DMS53 treated with DMSO at 0.1 percent for 48 hours (cell line): ENCODE measurements around the gene NOX3.

Experiments used
- DNase-seq: peaks from one replicate; lab custom pipeline; 2025; ENCODE audit not compliant: unreplicated experiment; lab: John Stamatoyannopoulos, UW

Gene NOX3

DNA sequence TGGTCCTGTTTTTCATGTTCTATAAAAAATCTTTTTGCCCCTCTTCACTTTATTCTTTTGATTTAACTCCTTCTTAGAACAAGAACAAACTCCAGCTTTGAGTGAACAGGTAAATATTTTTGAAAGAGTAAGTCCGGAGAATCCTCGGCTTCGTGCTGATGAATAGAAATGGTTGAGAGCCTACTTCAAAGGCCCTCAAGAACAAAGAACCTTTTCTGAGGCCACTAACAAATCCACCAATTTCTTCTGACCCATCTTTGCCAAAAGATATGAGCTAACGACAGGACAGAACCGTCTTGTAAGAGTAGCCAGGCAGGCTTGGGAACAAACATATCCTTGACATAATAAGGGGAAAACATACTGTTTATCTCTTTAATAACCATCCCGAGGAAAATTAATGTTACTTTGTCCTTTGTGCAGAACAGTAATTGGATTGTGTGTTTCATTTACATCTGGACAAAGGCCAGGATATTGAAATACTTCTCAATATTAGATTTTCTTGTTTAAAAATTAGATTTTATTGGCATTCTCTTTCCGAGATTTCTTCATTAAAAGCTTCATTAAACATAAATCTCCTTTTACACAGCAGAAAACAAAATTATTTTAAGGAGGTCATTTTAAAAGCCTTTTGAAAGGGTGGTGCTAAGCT, 52.9 kb downstream of the NOX3 start:
- no peak for DNase-seq

DNA sequence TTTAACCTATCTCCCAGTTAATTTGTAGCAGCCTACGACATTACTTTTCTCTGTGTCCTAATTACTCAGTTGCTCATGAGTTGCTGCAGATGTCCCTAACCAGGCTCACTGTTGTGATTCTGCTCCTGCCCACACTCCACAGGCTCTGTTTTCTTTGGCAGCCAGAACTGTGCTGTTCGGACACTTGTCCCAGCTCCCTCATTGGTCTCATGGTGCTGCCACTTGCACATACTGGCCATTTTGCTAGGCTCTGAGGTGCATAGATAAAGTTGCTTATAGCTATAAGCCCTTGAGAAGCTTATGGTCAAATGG, 55.0 kb downstream of the NOX3 start:
- DNase-seq, result no peak

DNA sequence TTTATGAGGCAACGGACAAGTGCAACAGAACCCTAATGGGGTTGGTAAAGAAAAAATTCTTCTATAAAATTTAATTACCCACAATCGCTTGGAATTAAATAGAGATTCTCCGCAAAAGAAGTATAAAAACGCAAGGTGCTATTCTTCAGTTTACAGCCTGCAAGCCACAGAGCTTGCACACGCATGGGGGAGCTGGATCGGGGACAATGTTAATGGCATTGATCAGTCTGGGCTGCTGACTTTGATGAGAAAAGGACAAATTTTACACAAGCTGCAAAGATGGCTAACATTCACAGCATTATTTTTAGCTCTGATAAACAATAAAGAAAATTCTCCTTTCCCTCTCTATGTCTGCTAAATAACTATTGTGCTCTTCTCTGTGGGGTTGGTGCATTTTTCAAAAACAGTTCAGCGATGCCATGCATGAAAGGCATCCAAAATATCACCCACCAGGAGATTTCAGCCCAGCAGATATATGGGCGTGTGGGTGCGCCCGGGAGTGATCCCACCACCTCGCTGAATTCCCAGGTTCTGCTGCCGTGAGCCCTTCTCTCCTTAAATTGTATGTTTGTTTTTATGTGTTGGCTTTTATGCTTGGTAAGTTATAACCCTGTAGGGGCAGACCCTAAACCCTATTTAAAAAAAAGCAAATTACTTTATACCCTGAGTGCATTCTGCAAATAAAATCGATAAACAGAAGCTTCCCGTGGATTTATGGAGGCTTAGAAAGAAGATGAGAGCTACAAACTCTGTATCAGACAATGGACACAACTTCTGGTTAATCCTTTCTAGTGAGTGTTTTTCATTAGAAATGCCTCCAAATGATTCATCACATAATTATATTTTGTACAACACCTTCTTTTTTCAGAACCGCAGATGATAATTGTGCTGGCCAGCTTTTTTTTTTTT, 55.6 kb downstream of the NOX3 start:
- no peak for DNase-seq

DNA sequence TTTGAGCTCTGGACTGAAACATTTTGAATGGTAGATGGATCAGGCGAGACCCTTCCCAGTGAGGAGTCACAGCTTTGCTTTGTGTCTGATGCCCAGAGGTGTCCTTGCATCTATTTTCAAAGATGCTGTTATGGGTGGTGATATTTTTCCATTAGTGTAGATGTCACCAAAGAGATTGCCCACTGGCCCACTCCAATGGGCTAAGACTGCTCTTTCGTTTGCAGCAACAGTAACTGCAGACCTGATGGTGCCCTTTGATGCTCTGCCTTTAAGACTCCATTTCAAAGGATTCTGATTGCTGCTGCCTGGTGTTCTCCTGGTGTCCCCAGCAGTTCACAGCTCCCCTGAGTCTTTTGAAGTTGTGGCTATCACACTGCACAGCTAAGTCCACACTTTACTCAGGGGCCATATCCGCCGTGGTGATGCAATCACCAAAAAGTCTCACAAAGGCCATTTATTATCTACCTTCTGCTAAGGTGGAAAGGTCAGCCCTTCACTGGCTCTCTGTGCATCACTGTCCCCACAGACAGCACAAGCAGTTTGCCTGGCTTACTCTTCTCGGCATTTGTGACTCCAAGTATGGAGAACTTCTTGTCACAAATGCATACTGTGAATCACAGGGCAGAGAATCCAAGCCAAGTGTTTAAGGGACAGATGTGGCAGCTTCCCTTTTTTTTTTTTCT, 56.4 kb downstream of the NOX3 start:
- DNase-seq, result no peak

DNA sequence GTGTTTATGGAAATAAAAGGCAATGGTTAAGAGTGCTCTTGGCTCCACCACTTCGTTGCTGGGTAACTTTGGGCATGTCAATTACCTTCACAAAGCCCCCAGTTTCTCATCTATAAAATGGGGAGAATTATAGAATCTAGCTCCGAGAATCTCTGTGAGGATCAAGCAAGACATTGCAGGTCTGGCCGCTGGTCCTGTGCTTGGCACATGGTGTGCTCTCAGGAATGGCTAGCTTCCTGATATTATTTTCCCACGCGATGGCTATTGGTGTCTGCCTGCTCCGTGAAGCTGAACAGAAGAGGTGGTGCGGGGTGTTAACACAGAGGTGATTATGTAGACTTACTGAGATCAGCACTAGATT, 57.0 kb downstream of the NOX3 start:
- no peak for DNase-seq

DNA sequence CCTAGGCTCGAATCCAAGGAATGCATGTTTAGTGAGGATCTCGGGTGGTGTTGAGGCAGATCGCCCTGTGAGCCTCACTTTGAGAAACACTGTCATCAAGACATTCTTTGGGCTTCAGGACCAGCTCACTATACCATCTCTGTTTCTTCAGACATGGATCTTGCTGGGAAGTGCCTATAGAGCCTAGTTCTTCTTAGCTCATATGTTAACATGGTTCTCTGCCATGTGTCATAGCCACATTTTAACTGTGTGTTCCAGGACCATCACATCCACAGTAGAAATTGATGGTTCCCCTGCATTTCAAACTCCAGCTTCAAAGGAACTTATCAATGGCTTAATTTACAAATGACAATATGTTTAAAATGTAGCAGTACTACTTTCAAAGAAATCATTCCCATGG, 57.4 kb downstream of the NOX3 start:
- no peak for DNase-seq

DNA sequence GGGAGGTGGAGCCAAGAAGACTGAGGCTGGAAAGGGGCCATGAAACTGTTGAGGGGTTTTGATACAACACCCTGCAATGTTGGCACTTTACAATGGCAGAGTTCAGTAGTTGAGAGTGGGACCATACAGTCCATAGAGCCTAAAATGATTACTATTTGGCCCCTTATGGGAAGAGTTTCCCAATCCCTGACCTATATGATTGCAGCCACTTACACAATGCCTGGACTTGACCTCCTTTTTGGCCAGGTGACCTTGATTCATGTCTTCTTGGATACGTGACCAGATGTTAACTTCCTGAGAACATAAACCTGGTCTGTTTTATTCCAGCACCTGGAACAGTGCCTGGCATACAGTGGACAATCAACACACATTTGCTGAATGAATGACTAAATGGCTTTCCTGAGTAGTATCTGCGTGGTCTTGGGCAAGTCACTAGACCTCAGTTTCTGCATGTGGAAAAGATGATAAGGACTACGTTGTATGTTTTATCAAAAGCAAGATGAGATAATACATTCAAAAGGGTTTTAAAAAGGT, 58.4 kb downstream of the NOX3 start:
- no peak for DNase-seq

DNA sequence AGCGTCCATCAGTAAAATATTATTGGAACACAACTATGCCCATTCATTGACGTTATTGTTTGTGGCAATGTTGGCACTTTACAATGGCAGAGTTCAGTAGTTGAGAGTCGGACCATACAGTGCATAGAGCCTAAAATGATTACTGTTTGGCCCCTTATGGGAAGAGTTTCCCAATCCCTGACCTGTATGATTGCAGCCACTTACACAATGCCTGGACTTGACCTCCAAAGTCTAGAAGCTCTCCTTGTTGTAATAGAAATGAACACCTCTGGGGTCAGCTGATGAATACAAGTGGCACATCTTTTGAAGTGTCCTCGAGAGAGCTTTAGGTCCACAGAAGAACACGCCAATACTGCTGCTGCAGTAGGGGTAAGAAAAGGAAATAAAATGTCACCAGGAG, 59.0 kb downstream of the NOX3 start:
- DNase-seq, result no peak

DNA sequence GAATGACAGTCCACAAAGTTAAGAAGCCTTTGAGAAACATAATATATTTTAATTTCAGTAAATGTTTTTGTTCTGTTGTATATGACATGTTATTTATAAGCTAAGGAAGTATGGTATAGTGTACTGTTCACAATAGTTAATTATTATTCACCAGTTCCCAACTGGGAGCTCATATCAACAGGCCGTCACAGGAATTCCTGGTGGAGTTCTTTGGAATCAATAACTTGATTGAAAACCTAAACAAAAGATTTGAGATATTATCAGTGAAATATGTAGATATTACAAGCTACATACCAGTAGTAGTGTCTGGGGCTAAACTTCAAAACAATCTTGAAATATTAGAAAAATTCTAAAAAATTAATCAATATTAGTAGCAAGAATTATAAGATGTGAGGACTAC, 60.3 kb downstream of the NOX3 start:
- DNase-seq, result no peak

DNA sequence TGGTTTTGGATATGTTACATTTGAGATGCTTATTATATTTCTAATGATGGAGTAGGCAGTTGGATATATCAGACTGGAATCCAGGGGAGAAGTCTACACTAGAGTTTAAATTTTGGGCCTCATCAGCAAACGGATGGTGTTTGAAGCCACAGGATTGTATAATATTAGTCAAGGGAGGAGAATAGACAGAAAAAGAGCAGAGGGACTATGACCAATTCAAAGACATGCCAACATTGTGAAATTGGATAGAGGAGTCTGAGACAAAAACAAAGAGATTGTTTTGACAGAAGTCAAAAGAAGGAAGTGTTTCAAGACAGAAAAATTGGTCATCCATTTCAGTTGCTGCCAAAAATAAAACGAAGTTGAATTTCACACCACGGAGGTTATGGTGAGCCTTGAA, 66.5 kb downstream of the NOX3 start:
- DNase-seq, result no peak

DNA sequence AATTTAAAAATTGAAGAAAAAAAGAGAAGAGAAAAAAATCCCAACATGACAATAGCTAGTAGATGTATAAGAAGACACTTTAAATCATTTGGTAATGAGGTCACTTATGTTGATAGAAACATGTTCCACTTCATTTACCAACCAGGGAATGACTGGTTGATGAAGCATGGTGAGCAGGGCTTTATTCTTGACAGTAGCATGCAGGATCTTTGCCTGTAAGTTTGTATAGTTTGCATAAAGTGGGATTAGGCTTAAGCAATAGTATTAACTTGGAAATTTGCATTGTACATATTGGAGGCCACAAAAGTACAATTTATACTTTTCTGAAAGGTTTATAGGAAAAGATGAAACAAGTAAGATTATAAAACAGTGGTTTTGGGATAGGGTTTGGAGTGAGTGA, 67.0 kb downstream of the NOX3 start:
- DNase-seq, result no peak

DNA sequence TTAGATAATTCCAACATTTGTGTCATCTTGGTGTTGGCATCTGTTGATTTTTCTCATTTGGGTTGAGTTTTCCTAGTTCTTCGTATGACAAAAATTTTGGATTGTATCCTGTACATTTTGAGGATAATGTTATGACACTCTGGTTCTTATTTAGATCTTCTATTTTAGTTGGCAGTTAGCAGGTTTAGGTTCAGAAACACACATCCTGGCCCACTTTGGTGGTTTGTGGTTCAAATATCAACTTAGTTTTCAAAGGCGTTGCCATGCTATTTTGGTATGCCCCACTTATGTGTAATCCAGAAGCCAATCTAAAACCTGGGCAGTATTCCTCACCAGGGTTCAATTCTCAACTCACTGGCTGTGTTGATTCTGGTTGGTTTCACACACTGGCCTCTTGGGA, 68.2 kb downstream of the NOX3 start:
- DNase-seq, result no peak

DNA sequence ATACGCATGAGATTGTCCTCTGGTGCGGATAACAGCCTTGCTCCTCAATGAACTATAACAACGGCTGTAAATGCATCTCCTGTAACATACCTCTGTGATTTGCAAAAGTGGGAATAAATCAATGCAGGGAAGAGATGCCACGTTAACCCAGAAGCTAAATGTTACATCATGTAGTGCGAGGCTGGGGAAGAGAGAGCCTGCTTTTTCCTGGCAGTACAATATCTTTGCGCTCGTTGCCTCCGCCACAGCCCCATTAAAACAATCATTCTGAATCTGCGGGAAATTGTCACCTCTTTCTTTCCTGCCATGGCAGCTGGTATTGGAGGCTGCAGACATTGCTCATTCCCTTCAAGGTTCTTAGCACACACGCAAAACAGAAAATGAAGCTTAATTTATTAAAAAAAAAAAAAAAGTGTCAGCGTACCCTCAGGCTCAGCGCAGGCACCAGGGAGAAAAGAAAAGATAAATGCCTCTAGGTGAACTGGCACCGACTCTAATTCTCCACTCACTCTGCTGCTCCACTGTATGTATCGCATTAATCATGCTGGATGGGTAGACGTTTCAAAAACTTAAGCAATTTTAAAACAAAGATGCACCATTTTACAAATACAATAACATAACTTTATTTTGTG, 71.2 kb downstream of the NOX3 start:
- DNase-seq, result no peak

DNA sequence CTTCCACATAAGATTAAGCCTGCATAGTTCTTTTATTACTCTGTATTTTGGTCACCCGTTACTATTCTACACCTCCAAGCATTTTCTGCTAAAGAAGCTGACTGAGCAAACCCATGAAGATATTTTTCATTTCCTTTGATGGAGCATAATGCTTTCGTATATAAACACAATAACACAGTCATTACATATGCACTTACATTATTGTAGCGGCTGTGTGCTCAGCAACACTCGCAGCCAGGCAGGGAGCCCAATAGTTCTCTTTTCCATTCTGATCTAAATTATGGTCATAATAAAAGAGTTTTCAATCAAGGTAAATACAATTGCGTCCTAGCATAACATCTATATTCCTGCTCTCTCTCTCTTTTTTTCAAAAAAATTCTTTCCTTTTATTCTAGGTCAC, 71.7 kb downstream of the NOX3 start:
- no peak for DNase-seq

DNA sequence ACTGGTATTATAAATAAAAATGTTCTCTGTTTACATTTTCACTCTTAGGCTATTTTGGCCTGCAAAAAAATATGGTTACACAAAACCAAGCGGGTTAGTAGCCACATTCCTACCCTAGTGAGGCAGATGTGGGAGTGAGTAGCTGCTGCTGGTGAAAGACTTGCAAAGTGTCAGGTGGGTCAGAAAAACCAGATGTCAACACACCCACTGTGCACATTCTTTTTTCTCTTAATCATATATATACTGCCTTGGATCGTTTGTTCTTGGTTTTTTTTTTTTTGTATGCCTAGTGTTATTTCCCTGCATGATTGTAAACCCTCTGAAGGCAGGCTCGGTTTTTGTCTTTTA, 73.3 kb downstream of the NOX3 start:
- DNase-seq, result no peak

DNA sequence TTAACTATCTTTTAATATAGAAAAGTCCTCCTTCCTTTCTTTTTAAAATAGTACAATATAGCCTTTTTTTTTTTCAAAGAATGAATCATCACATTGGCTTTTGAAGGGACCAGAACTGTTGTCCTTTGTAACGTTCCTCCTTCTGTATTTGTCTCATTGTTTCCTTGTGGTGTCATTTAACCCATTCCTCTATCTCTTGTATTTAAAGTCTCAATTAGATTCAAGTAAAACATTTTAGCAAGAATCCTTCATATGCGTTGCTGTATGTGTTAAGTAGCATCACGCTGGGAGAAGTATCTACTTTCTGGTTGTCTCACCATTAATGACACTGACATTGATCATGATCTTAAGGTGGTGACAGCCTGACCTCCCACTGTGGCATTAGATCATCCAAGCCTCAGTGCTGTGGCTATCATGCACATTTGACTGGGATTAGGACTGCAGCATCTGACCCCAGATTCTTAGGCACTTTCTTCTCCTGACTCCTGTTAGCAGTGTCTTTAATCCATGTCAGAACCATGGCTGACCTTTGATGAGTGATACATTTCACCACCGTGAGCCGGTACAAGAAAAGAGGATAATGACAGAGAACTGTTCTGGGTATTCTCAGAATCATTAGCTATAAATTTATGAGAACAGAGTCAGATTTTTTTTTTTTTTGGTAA, 73.8 kb downstream of the NOX3 start:
- DNase-seq, result no peak

DNA sequence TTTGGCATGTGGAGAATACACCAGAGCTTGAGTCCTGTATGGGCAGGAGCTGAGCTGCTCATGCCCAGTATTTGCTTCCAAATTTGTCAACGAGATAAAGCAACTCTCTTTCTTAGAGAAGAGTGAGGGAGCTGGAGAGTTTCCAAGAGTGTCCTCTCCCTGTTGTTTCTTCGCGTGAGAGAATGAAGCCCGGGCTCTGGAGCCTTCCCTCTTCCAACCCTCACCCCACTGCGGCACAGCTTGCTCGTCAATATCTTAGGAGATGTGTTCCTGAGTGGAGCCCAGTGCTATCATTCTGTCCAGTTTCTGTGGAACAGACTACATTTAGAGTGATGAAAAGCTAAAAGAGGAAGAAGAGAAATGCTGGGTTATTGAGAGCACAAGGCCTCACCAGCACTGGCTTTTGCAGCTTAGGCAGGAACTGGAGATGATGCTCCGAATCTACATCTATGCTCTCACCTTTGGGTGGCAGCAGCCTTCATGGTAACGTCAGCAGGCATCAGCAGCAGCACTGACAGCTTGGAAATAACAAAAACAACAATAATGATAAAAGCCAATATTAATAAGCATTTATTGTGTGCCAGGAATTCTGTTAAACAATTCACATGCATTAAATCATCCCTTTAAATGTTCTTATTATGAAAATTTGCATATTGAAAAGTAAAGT, 74.8 kb downstream of the NOX3 start:
- no peak for DNase-seq

DNA sequence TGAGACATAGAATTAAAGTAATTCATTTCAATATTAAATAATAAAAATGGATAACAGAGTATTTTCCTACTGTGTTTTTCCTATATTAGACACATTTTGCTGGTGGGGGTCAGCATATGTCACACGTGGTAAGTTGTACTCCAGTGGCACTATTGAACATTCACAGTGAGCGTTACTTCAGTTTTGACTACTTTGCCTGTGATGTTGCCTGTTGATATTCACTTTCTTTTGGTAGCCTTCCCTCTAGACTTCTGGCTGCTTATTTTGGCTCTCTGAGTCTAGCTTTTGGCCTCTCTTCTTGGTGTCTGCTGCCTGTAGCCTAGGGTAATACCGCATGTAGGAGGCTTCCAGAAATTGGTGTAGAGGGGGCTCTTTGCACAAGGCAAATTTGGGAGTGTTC, 76.9 kb downstream of the NOX3 start:
- no peak for DNase-seq

DNA sequence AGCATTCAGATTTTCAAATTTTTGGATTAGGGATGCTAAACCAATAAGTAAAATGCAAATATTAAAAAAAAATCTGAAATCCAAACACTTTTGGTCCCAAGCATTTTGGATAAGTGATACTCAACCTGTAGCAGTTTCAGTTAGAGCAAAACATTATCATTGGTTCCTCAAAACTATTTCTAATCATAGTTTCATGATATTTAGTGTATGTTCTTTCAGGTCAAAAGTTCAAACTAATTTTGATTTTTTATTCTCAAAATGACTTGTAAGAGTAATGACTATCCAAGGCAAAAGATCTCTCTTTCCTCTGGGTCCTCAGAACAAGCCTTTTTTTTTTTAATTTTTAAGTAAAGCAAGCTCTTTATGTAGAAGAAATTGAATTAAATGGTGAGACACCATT, 77.4 kb downstream of the NOX3 start:
- DNase-seq, result no peak

DNA sequence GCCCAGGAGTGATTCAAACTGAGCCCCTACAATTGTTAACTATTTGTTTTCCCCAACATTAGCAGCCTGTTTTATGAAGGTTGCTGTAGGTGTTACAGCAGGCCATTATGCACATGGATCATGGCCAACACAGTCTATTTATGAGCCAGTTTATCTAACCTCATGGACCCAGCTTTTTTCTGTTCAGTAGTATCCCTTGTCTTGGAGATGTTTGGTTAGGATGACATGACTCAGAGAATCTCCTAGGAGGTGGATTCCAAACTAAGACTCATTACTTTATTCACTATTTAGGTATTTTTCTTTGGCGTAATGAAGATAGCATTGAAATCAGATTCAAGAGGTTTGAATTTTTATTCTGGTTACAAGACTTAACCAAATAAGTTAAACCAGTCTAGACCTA, 78.6 kb downstream of the NOX3 start:
- no peak for DNase-seq

DNA sequence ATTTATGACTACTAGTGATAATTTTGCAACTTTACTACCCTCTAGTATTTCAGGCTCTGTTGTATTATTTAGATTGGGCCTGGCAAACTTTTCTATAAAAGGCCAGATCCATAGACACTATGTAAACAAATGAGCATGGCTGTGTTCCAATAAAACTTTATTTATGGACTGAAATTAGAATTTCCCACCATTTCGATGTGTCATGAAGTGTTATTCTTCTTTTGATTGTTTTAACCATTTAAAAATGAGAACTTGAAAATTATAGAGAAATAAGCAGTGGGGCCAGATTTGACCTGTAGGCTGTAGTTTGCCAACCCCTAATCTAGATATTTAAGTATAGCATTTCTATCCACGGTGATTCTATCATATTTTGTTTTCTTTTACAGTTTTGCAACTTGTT, 79.8 kb downstream of the NOX3 start:
- DNase-seq, result no peak
